GM15510 (cell line): ENCODE results near the gene HTT-AS.
A peak's percentile ranks its signal among the peaks of the same experiment; 100 is the strongest.

Experiments used
- POLR2A ChIP-seq: IDR thresholded peaks from 3 replicates; pipeline ENCODE4 v1.6.1; 2011; ENCODE audit warnings: borderline replicate concordance; ENCODE audit not compliant: insufficient read length; ENCODE audit errors: extremely low read depth

HTT-AS gene

GRCh38 chr4:3107271-3107670, 32.9 kb upstream of the HTT-AS start:
- TF ChIP-seq POLR2A: no peak

DNA sequence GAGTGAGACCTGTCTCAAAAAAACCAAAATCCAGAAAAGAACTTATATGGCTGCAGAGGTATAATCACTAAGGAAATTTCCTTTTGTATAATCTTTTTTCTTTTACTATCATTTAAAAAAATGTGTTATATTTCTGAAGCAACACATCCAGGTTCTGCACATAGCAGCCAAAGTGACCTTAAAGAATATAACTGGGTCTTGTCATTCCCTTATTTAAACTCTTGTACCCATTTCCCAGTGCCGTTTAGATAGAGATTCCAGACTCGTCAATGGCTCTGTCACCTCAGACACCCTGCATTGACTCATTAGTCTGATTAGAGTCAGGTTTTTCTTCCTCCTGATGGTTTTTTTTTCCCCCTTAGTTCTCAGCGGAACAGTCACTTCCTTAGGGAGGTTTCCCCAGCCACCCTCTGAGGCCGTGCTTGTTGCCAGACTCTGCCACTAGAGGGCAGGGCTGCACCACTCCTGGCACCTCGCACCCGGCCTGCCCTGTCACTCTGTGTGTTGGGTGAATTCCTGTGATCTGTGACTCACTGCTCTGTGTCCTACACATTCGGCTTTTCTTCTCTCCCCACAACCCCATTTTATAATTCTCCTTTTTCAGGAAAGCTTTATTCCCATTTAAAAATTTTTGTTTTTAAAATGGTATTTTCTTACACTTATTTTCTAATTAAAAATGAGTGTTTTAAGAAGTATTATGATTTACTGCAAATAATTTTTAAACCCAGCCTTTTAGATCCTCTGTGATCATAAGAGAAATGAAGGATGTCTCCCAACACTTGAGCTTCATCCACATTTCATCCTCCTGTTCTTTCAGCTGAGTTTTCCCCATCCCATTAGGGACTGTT, 32.2 kb upstream of the HTT-AS start:
- no peak for TF ChIP-seq POLR2A

GRCh38 chr4:3098346-3098745, 24.0 kb upstream of the HTT-AS start:
- no peak for TF ChIP-seq POLR2A

GRCh38 chr4:3096202-3096601, 21.9 kb upstream of the HTT-AS start:
- TF ChIP-seq POLR2A: no peak

DNA sequence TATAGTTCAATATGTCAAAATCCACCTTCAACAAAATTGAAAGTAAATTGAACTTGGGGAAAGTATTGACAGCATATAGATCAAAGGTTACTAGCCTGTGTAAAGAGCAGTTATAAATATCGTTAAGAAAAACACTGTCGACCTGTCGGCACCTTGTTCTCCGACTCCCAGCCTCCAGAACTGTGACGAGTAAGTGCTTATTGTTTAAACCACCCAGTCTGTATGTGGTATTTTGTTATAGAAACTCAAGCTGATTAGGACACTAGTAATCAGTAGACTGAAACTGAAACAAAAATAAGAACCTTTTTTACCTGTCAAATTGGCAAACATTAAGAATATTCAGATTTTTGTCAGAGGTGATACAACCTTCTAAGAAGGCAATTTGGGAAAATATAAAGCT, 17.1 kb upstream of the HTT-AS start:
- no peak for TF ChIP-seq POLR2A

DNA sequence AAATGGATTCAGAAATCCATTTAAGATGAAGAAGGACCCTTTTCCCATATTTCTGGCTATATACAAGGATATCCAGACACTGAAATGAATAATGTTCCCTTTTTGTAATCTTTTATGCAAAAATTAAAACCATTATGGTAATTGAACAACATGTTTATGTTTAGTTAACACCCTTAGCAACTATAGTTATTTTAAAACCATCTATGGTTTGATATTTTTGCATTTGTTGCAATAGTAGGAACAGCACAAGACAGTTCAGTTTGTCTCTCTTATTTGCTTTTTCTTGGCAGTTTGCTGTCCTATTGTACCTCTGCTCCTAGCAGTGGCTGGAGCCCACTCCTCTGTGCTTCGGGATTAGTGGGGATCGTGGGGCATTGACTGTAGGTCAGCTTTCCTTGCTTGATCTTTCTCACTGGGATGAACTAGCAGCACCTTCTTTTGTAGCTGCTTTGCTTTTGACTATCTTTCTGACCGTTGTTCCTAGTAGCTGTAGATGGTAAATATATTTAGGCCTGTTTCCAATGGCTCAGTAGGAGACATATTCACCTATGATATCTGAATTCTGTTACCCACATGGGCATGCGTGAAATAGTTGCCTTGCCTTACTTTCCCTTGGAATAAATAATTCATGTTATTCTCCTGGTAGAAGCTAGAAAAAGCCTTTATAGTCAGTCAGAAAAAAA, 12.9 kb upstream of the HTT-AS start:
- no peak for TF ChIP-seq POLR2A

- no peak for TF ChIP-seq POLR2A
Measured at GRCh38 chr4:3085948-3086670, 11.8 kb upstream of the HTT-AS start.

- TF ChIP-seq POLR2A: no peak
Measured at GRCh38 chr4:3083732-3084131, 9.4 kb upstream of the HTT-AS start.

- TF ChIP-seq POLR2A: no peak
Measured at GRCh38 chr4:3082925-3083515, 8.7 kb upstream of the HTT-AS start.

GRCh38 chr4:3079694-3080123, 5.4 kb upstream of the HTT-AS start:
- peak; percentile 19 for TF ChIP-seq POLR2A

DNA sequence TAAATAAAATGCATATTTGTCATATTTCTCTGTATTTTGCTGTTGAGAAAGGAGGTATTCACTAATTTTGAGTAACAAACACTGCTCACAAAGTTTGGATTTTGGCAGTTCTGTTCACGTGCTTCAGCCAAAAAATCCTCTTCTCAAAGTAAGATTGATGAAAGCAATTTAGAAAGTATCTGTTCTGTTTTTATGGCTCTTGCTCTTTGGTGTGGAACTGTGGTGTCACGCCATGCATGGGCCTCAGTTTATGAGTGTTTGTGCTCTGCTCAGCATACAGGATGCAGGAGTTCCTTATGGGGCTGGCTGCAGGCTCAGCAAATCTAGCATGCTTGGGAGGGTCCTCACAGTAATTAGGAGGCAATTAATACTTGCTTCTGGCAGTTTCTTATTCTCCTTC, 3.5 kb upstream of the HTT-AS start:
- peak; percentile 21 for TF ChIP-seq POLR2A

DNA sequence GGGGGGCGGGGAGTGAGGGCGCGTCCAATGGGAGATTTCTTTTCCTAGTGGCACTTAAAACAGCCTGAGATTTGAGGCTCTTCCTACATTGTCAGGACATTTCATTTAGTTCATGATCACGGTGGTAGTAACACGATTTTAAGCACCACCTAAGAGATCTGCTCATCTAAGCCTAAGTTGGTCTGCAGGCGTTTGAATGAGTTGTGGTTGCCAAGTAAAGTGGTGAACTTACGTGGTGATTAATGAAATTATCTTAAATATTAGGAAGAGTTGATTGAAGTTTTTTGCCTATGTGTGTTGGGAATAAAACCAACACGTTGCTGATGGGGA, 1.3 kb upstream of the HTT-AS start:
- no peak for TF ChIP-seq POLR2A

- peak; percentile 57 for TF ChIP-seq POLR2A
Measured at GRCh38 chr4:3074846-3075651, 711 bp upstream of the HTT-AS start.
